HepG2 (cell line): ENCODE results near the gene WNT5A. TPM values are rescaled to one million over a fixed set of nuclear protein-coding genes. Genes with fewer than 3 reads are reported as not detected.

ENCODE experiments used
- CSRNP1 ChIP-seq: sonication (generic); formaldehyde crosslinking; IDR thresholded peaks from 2 replicates; pipeline ENCODE4 v1.8.1; 2023; ENCODE audit warnings: mild to moderate bottlenecking, missing genetic modification reagents
- DR1 ChIP-seq: sonication (generic); formaldehyde crosslinking; IDR thresholded peaks from 2 replicates; pipeline ENCODE4 v1.8.0; 2021; ENCODE audit warnings: mild to moderate bottlenecking, missing genetic modification reagents, inconsistent platforms
- HOXA5 ChIP-seq: sonication (generic); formaldehyde crosslinking; IDR thresholded peaks from 2 replicates; pipeline ENCODE4 v1.4.0; 2020; ENCODE audit warnings: missing genetic modification reagents
- RFX1 ChIP-seq: fragments of 450-650 bp; IDR thresholded peaks from 2 replicates; pipeline ENCODE4 v1.6.1; 2017
- ZFP90 ChIP-seq: sonication (generic); formaldehyde crosslinking; IDR thresholded peaks from 2 replicates; pipeline ENCODE4 v1.8.0; 2022; ENCODE audit warnings: missing genetic modification reagents, mild to moderate bottlenecking, inconsistent platforms, borderline replicate concordance
- ZNF225 ChIP-seq: sonication (generic); formaldehyde crosslinking; IDR thresholded peaks from 2 replicates; pipeline ENCODE4 v1.4.0; 2020; ENCODE audit warnings: mild to moderate bottlenecking, missing genetic modification reagents
- ZNF326 ChIP-seq: sonication (generic); formaldehyde crosslinking; IDR thresholded peaks from 2 replicates; pipeline ENCODE4 v1.4.0; 2020; ENCODE audit warnings: missing genetic modification reagents, borderline replicate concordance
- polyA plus RNA-seq, 8 experiments: library from polyadenylated mRNA; depleted of rRNA in 3 of 8; stranded (reverse) in 7 of 8; unstranded in 1 of 8; fragments of >200 nt; fragmentation: Illumina TruSeq in 4 of 8; extraction: Trizol in 4 of 8; gene quantifications; 2 replicates each; pipeline versions ENCODE4 v1.2.1 to v1.2.3, GENCODE V29; 2011 to 2016; ENCODE audit warnings: low read depth in 4 of 8, missing spikeins in 1 of 8, mixed read lengths in 1 of 8; ENCODE audit not compliant: insufficient read depth in 1 of 8
- total RNA-seq, 5 experiments: library from RNA; depleted of rRNA; stranded (reverse); fragments of >200 nt; fragmentation: Illumina TruSeq; extraction: Trizol; gene quantifications; 2 replicates each; pipeline ENCODE4 v1.2.3, GENCODE V29; 2016; ENCODE audit warnings: low read depth in 1 of 5
- TF ChIP-seq, protein P1 (sequence below): sonication (generic); formaldehyde crosslinking; IDR thresholded peaks from 2 replicates; pipeline ENCODE4 v1.4.0; 2020; ENCODE audit warnings: mild to moderate bottlenecking, missing genetic modification reagents, borderline replicate concordance

The WNT5A gene
- total and polyA plus RNA-seq, 2 of the 13 experiments (the other 11 are each of a cell fraction or from before 2014, with no cell fraction given) = not detected

- TF ChIP-seq HOXA5 (CRISPR knock-in tag) (no peak), ZNF326 (no peak), DR1 (CRISPR knock-in tag) (no peak), ZFP90 (CRISPR knock-in tag) (no peak), RFX1 (no peak), CSRNP1 (CRISPR knock-in tag) (no peak), ZNF225 (no peak)
- TF ChIP-seq, protein P1, sequence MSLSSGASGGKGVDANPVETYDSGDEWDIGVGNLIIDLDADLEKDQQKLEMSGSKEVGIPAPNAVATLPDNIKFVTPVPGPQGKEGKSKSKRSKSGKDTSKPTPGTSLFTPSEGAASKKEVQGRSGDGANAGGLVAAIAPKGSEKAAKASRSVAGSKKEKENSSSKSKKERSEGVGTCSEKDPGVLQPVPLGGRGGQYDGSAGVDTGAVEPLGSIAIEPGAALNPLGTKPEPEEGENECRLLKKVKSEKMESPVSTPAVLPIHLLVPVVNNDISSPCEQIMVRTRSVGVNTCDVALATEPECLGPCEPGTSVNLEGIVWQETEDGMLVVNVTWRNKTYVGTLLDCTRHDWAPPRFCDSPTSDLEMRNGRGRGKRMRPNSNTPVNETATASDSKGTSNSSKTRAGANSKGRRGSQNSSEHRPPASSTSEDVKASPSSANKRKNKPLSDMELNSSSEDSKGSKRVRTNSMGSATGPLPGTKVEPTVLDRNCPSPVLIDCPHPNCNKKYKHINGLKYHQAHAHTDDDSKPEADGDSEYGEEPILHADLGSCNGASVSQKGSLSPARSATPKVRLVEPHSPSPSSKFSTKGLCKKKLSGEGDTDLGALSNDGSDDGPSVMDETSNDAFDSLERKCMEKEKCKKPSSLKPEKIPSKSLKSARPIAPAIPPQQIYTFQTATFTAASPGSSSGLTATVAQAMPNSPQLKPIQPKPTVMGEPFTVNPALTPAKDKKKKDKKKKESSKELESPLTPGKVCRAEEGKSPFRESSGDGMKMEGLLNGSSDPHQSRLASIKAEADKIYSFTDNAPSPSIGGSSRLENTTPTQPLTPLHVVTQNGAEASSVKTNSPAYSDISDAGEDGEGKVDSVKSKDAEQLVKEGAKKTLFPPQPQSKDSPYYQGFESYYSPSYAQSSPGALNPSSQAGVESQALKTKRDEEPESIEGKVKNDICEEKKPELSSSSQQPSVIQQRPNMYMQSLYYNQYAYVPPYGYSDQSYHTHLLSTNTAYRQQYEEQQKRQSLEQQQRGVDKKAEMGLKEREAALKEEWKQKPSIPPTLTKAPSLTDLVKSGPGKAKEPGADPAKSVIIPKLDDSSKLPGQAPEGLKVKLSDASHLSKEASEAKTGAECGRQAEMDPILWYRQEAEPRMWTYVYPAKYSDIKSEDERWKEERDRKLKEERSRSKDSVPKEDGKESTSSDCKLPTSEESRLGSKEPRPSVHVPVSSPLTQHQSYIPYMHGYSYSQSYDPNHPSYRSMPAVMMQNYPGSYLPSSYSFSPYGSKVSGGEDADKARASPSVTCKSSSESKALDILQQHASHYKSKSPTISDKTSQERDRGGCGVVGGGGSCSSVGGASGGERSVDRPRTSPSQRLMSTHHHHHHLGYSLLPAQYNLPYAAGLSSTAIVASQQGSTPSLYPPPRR (CRISPR knock-in tag) = no peak
Observed at GRCh38 chr3:55488398-55489055, 1.4 kb upstream of the WNT5A start (continued).
